Measurements from ENCODE around the gene SDF4. TPM values are rescaled to one million over a fixed set of nuclear protein-coding genes. Genes with fewer than 3 reads are reported as not detected.
"Not testable (repeated sequence)": the region's sequence is repeated elsewhere in the genome, so short reads cannot be mapped to it uniquely, and the experiment has no call there.

The SDF4 gene
- total and polyA plus RNA-seq, 7 donors, result 33.0 to 181 (median 79.6) TPM

GRCh38 chr1:1177452-1178206 lies 54.2 kb downstream of the SDF4 start:
- Histone ChIP-seq H3K9me3 (no peaks in the 10 kb centered on the region), H3K4me3 (no peak overlapping the region), H3K27ac (no peak overlapping the region), H3K36me3 (no peaks in the 10 kb centered on the region), H3K27me3 (peaks cover 13 to 80% (median 58%) of the 10 kb centered on the region in 3 donors), H3K4me1 (peaks cover 0 to 7% (median 0%) of the 10 kb centered on the region in 4 donors)
- TF ChIP-seq POLR2A (IDR thresholded peaks at IDR 0.05), result no peak
- no peak for TF ChIP-seq CTCF (IDR thresholded peaks at IDR 0.05)
- TF ChIP-seq POLR2AphosphoS5 (IDR thresholded peaks at IDR 0.05), result no peak
- TF ChIP-seq EP300 (IDR thresholded peaks at IDR 0.05), result no peak
- 80 to 87% methylated on average over 21 of the region's 21 CpGs for WGBS, 2 donors
- intact Hi-C loops (cut with DNase I), result no loop called here
- no peak for DNase-seq

GRCh38 chr1:1176931-1177330 lies 54.9 kb downstream of the SDF4 start:
- intact Hi-C loops (cut with DNase I), result no loop called here
- Histone ChIP-seq H3K36me3 (no peaks in the 10 kb centered on the region), H3K4me3 (no peak overlapping the region), H3K4me1 (peaks cover 0 to 7% (median 0%) of the 10 kb centered on the region in 4 donors), H3K27me3 (peaks cover 13 to 87% (median 64%) of the 10 kb centered on the region in 3 donors), H3K9me3 (no peaks in the 10 kb centered on the region), H3K27ac (no peak overlapping the region)
- WGBS, 2 donors, result 83 to 87% methylated on average over 7 of the region's 7 CpGs
- DNase-seq, result no peak
- TF ChIP-seq EP300 (IDR thresholded peaks at IDR 0.05), result no peak
- TF ChIP-seq POLR2A (IDR thresholded peaks at IDR 0.05), result no peak
- no peak for TF ChIP-seq POLR2AphosphoS5 (IDR thresholded peaks at IDR 0.05)
- no peak for TF ChIP-seq CTCF (IDR thresholded peaks at IDR 0.05)

GRCh38 chr1:1176063-1176761 lies 55.6 kb downstream of the SDF4 start:
- intact Hi-C loops (cut with DNase I); DNase-seq: not testable (repeated sequence)

GRCh38 chr1:1175221-1176062 lies 56.4 kb downstream of the SDF4 start:
- 66 to 84% methylated on average over 29 of the region's 29 CpGs for WGBS, 2 donors
- Histone ChIP-seq H3K9me3 (no peaks in the 10 kb centered on the region), H3K27ac (no peak overlapping the region), H3K4me1 (peaks cover 0 to 7% (median 0%) of the 10 kb centered on the region in 4 donors), H3K4me3 (no peak overlapping the region), H3K36me3 (no peaks in the 10 kb centered on the region), H3K27me3 (peaks cover 19 to 99% (median 72%) of the 10 kb centered on the region in 3 donors)
- TF ChIP-seq EP300 (IDR thresholded peaks at IDR 0.05), result no peak
- no peak for TF ChIP-seq CTCF (IDR thresholded peaks at IDR 0.05)
- no peak for TF ChIP-seq POLR2A (IDR thresholded peaks at IDR 0.05)
- intact Hi-C loops (cut with DNase I), result no loop called here
- no peak for DNase-seq

More at GRCh38 chr1:1176063-1176761, 55.6 kb downstream of the SDF4 start:
- 37 to 49% methylated on average over 22 of the region's 22 CpGs for WGBS, 2 donors
- not testable (repeated sequence) for H3K36me3 ChIP-seq, H3K4me1 ChIP-seq, H3K4me3 ChIP-seq, H3K27ac ChIP-seq, H3K9me3 ChIP-seq
- H3K27me3 ChIP-seq, result peaks cover 18 to 94% (median 69%) of the 10 kb centered on the region in 3 donors

Measured in sigmoid colon (tissue), 7 donors.